ENCODE data around the gene SLC38A10.
"Not testable (repeated sequence)": the region's sequence is repeated elsewhere in the genome, so short reads cannot be mapped to it uniquely, and the experiment has no call there.

Gene SLC38A10

DNA sequence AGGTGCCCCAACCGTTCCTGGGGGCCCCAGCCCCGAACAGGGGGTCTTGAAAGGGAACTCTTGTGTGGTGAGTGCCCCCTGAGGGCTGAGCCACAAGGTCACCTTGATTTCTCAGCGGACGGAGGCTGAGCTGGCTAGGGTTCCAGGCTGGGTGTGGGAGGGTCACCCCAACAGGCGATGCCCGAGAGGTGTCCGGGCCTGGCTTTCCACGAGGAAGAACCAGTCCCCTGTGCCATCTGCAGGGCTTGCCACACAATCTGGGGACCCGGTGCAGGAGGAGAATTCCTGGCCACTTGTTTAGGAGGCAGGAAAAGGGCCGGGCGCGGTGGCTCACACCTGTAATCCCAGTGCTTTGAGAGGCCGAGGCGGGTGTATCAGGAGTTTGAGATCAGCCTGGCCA, 16.8 kb upstream of the SLC38A10 start:
- no peak for DNase-seq

DNA sequence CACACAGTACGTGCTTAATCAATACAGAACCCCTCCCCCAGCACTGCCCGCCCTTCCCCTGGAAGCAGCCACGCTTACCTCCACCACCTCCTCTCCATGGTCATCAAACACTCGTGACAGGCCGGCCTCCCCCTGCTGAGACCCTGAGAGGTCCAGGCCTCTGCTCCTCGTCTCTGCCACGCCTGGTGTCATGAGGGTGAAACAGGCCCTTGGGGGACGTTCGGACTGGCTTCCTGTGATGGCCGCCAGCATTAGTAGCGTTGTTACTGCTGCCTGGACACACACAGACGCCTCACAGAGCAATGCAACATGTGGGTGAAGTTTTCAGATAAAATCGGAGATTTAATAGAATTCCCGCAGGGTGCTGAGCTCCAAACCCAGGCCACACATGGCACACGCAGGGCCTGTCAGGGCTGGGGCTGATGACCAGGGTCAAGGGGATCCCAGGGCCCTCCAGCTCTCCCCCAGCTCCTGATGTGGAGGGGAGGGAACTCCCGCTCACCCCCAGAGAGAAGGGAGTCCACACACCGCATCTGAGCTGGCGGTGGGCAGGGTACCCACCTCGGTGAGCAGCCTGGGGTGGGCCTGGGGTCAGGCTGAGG, 15.9 kb upstream of the SLC38A10 start:
- DNase-seq: no peak

DNA sequence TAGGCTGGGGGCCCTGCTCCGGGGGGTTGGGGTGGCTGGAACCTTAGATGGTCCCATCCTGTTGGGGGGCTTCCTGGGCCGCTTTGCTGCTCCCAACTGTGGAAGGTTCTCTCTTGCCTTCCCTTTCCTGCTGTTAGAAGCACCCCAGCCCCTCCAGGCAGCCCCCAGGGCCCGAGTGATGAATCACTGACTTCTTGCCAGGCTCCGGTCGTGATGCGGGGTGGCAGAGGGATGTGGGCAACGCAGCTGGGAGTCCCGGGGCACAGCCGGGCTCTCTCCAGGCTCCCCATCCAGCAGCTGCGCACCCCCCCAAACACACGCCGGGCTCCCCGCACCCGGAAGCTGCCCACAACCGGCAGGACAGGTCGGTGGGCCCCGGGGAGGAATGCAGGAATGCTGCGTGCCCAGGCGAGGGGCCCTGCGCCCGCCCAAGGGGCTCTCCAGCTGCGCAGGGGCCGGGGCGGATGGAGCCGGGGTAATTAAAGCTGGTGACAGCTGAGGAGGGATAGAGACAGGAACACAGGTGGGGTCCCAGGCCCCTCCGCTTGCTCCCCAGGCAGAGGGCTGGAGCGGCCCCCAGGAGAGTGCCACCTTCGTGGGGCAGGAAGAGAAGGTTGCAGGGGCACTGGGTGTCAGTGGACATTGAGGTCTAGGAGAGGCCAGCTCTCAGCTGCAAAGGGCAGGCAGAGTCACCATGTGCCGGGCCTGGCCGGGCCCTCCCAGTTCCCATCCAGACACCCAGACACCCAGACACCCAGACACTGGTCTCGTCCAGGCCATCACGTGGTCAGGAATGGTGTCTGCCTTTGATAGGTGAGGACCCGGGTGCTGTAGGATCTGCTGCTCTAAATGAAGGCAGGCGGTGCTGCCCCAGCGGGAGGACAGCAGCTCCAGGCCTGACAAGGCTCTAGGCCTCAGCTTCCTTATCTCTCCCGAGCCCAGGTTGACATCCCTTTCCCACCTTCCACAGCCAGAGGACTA, 15.0 kb upstream of the SLC38A10 start:
- DNase-seq: no peak

DNA sequence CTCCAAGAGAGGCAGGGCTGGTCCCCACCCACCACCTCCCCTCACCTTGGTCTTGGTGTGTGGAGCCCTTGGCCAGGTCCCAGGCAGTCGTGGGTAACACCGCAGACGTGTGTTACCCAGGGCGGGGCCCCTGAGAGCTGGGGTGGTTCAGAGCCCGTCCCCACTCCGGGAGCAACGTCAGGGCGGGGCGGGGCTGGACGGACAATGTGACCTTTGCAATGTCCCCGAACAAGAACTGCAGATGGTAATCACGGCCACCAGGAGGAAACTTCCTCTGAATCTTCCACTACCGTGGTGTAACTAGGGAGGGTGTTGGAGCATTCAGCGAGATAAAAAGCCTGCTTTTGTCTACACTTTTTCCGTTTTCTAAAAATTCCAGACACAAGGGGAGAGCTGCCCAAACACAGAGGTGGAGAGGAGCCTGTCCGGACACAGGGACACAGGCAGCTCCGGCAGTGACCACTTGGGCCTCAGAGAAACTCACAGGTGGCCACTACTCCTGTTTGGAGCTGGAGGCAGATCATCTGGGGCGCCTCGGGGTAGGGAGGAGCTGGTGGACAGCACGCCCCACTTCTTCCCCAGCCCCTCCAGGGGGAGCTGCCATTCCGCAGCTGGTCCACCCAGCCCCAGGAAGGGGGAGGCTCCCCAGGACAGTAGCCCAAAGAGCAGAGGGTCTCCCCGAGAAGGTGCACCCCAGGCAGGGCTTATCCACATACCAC, 14.2 kb upstream of the SLC38A10 start:
- peak; percentile 79 to 95 for DNase-seq

DNA sequence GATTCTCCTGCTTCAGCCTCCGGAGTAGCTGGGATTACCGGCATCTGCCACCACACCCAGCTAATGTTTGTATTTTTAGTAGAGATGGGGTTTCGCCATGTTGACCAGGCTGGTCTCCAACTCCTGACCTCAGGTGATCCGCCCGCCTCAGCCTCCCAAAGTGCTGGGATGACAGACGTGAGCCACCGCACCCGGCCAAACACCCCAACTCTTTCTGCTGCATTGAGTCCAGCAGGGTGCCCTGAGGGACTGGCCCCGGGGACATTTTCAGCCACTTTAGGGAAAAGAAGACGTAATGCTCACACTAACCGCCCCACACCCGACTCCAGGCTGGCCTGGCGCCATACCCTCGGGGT, 13.7 kb upstream of the SLC38A10 start:
- DNase-seq: not testable (repeated sequence)

DNA sequence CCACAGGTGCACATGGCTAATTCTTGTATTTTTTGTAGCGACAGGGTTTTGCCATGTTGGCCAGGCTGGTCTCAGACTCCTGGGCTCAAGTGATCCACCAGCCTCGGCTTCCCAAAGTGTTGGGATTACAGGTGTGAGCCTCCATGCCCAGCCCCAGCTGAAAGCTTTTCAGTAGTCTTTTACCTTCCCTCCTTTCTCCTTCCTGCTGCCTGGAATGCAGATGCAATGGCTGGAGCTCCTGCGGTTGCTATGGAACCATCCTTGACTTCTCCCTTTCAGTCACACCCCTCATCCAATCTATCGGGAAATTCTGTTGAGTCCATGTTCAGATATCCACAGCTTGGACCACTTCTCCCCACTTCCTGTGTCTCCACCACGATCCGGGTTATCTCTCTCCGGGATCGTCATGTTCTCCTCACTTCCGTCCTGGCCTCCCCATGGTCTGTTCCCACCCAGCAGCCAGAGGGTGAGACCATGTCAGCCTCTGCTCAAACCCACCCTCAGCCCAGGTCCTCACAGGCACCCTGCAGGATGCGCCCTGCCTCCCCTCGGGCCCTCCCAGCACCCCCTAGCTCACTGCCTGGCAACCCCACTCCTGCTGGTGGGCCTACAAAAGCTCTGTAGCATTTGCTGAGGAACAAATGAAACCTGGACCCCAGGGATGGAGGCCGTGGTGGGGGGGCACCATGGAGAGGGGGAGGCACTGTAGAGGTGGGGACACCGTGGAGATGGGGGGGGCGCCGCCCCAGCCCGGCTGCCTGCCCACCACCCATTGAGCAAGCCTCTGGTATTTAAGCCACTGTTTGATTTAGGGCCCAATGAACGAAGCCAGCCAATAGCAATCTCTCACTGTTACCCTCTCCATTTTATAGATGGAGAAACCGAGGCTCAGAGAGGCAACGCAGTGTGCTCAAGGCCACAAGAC, 12.8 kb upstream of the SLC38A10 start:
- no peak for DNase-seq

DNA sequence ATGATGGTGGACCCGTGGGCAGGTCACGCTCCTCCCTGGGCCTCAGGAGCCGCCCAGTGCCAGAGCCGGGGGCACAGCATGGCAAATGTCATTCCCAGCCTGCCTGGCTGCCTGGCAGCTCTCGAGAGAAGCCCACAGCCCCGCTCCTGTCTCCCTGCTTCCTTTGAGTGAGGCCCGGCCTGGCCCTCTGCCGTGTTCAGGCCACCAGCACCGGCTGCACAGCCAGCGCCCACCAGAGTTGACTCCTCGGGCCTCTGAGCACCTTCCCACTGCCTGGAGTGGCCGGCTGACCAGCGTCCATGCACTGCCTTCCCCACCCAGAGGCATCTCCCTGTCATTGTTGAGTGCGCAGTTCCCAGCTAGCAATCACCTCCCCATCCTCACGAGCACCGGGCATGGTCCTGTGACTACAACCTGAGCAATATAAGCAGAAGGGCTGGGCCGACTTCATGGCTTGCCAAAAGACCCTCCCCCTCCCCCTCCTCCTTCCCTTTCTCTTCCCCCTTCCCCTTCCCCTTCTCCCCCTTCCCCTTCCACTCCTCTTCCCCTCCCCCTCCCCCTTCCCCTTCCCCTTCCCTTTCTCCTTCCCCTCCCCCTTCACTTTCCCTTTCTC, 11.9 kb upstream of the SLC38A10 start:
- no peak for DNase-seq

DNA sequence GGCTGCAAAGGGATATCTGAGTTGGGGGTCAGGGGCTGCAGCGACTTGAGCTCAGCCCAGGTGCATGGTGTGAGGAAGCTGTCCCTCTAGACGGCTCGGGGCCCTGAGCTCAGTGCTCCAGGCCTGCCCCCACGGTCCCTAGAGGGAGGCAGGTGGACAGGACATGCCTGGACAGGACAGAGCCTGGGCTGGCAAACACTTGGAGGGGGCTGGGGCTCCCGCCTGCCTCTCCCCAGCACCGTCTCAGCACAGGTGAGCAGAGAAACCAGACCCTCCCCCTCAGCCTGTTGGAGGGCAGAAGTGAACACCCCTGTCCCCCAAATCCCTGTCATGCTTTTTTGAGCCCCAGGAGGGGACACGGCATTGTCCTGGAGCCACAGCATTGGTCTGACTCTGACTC, 11.4 kb upstream of the SLC38A10 start:
- no peak for DNase-seq

DNA sequence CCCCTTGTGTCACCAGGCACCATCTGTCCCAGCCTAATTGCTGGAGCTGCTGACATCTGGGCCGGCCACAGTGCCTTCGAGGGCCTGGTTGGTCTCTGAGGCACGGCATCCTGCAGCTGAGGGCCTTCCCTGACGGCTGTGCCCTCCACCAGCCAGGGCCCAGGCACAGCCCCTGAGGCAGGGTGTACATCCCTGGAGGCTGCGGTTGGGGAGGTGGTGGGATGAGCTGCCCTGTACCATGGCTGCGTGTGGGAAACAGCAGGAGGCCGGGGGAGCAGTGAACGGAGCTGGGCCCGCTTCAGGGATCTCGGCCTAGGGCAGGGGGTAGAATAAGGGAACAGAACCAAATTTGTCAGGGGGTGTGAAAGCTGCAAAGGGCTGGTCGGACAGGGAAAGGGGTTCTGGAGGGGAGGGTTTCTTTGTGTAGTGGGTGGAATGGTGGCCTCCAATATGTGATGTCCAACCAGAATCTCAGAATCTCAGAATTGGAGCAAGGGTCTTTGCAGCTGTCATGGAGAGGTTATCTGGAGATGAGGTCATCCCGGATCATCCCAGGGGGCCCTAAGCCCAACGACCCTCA, 10.0 kb upstream of the SLC38A10 start:
- DNase-seq: no peak

DNA sequence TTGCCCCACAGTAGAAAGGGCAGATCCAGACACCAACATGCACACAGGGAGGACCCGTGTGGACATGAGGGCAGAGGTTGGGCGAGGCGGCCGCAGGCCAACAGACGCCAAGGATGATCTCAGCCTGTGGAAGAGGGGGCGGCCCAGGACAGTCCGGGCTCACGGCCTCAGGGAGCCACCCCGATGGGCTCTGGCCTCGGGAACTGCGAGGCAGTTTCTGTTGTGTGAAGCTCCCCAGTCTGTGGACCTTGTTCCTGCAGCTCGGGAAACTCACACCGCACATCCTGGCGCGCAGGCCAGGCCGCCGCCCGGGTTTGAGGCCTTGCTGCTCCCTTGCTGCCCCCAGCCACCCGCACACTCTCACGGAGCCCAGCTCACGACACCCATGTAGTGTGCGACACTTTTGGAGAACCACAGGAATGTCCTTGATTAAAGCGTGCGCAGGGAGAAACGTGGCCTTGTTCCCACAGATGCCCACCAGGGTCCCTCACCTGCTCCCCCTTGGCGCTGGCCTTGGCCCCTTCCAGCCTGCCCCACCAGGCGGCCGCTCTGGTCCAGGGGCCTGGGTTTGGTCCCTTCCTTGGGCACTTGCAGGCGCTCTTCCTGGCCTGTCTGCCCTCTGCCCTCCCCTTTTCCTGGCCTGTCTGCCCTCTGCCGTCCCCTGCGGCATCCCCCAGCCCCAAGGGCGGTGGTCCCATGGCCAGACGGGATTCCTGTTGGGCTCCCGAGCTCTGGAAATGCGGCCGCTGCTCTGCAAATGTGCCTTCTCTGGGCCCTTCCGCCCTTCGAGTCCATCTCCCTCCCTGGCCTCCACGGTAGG, 9.3 kb upstream of the SLC38A10 start:
- no peak for DNase-seq

DNA sequence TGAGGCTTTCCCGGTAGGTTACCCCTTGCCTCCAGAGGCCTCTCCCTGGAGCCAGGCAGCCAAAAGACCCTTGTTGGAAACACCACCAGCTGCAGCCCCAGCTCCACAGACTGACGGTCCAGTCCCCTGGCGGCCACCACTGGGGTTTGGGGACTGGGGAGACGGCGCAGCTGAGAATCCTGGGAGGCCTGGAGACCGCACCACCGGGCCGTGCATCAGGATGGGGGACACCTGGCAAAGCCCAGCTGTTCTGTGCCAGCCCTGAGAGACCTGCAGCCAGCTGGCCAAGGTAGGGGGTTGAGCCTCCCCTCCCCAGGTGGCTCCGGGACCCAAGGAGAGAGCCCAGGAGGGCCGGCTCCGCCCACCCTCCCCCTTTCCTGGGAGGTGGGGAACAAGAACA, 8.3 kb upstream of the SLC38A10 start:
- DNase-seq: no peak

DNA sequence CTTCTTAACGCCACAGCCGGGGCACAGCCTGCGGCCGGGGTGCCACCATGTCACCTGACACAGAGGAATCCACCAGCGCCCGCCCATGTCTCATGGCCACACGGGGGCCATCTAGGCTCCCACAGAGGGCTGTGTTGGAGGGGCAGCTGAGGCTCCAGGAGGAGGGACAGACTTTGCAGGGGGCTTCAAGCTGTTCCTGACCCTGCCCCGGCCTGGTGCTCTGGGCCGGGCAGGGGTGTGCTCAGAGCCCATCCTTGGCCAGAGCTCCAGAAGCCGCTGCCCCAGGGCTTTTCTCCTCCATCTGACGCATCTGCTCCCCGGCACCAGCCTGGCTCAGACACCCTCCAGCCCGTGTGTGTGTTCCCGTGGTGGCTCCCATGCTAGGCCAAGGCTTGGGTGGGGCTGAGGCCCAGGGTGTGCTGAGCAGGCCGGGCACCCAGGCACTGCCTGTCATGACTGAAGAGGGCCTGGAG, 7.8 kb upstream of the SLC38A10 start:
- DNase-seq: no peak

DNA sequence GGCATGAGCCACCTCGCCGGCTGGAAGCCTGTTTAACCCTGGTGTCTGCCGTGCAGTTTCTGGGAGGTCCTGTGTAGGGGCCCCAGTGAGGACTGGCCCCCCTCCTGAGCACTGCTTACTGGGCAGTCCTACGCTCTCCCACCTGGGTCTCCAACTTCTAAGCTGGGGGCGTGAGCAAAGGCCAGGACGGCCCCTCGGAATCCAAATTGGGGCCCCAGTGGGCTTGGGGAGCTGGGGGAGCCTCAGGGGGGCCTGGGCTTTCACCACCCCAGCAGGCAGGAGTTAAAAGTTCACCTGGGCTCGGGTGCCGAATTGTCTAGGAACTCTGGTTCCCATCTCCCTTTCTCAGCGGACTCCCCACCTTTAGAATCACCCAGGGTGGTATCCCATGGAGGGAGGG, 7.2 kb upstream of the SLC38A10 start:
- DNase-seq: no peak

DNA sequence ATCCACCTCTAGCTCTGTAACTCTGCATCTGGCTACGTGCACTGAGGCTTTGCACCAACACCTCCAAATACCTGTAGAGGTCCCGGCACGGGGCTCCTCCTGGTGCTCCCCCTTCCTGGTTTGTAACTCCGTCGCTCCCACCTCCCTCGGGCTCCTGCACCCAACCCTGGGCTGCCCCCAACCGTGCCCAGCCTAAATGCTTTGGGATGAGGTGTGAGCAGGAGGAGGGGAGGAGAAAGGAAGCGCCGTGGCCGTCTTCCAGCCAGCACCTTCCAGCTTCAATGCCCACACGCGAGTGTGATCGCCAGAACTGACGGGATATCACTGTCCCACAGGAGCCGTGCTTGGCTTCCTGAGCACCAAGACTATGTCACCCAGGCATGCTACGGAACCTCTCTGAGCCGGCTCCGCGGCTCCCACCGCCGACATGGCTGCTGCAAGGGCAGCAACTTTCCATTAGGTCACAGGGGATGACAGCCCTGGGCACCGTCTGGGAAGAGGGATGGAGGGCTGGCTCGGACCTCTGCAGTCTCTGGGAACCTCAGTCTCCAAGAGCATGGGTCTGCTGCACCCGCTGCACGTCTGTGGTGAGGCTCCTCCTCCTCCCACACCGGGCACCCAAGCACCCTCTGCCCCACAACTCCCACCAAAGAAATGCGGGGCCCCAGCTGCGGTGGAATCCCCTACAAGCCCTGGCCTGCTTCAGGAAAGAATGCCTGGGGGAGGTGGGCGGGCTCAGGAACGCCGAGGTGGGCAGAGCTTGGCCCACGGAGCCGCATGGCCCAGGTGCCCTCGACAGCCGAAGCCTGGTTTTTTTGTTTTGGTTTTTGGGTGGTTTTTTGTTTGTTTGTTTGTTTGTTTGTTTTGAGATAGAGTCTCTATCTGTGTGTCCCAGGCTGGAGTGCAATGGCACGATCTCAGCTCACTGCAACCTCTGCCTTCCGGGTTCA, 6.4 kb upstream of the SLC38A10 start:
- DNase-seq: no peak

DNA sequence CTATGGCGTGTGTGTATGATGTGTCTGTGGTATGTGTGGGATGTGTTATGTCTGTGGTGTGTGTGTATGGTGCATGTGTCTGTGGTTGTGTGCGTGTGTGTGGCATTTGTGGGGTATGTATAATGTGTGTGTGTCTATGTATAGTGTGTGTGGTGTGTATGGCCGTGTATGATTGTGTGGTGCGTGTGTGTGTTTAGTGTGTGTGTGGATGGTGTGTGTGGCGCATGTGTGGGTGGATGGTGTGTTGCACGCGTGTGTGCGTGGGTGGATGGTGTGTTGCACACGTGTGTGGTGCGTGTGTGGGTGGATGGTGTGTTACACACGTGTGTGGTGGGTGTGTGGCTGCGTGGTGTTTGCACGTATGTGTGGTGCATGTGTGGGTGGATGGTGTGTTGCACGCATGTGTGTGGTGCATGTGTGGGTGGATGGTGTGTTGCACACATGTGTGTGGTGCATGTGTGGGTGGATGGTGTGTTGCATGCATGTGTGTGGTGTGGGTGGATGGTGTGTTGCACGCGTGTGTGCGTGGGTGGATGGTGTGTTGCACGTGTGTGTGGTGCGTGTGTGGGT, 5.6 kb upstream of the SLC38A10 start:
- no peak for DNase-seq

DNA sequence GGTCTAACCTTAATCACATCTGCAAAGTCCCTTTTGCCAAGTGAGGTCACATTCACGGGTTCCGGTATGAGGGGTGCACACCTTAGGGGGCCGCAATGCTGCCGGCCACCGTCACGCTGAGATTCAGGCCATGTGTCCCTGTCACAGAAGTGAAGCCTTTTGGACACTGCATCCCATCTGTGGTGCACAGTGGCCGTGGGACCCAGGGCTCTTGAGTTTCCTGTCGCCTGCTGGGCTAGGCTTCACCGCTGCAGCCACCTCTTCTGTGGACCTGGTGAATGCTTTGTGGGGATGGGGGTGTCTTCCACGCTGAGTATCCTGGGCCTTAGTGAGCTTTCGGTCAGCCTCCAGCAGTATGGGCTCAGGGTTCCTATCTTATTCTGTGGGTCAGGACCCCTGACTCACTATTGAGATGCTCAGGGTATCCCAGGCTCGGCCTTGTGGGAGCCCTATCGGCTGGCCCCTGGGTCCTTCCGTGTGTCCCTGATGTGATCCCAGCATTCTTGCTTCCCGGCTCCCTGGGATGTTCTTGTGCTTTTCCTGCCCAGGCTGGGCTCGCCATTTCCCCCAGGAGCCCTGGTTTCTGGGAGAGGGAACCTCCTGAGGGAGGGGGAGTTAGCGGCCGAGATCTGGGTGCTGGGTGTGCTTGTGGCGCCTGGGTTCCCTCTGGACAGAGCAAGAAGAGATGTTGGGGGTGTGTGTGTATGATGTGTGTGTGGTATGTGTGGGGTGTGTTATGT, 4.9 kb upstream of the SLC38A10 start:
- DNase-seq: no peak

DNA sequence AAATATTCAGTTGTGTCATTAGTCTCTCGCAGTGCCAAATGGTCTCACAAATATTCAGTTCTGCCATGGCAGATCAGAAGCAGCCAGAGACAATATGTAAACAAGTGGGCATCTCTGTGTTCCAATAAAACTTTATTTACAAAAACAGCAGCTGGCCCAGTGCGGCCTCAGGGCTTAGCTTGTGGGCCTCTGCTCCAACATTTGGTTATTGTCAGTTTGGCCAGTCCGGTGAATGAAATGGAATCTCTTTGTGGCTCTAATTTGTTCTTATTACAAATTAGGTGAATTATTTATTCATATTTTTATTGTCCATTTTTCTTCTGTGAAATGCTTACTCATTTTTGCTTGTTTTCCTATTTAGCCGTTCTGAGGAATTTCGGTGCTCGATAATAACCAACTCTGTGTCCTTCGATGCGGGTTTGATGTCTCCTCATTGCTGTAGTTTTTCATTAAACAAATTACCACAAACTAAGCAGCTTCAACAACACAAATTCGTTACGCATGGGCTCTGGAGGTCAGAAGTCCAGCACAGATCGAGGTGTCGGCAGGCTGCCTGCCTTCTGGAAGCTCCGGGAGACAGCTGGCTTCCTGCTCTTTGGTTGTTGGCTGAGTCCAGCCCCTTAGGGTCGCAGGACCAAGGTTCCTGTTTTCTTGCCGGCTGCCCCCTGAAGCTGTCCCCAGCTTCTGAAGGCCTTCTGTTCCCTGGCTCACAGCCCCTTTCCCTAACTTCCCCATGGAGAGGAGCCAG, 4.1 kb upstream of the SLC38A10 start:
- no peak for DNase-seq

All from inflammatory macrophage treated with lipopolysaccharide for 1 hour (primary cell).